Activated gamma-delta T cell (primary cell): ENCODE measurements around the gene ADGRA1.
"Not testable (repeated sequence)": the region's sequence is repeated elsewhere in the genome, so short reads cannot be mapped to it uniquely, and the experiment has no call there.

ENCODE experiments used
- DNase-seq: peaks from one replicate; lab custom pipeline; 2025; lab: John Stamatoyannopoulos, UW

ADGRA1 gene

GRCh38 chr10:133096616-133097269 is 9.0 kb downstream of the ADGRA1 start:
- no peak for DNase-seq

- DNase-seq = no peak
Observed at GRCh38 chr10:133097418-133097817, 9.7 kb downstream of the ADGRA1 start.

GRCh38 chr10:133097961-133098360 is 10.2 kb downstream of the ADGRA1 start:
- DNase-seq = no peak

GRCh38 chr10:133098426-133099124 is 10.9 kb downstream of the ADGRA1 start:
- no peak for DNase-seq

GRCh38 chr10:133099571-133099970 is 11.8 kb downstream of the ADGRA1 start:
- DNase-seq = no peak

- DNase-seq = no peak
Observed at GRCh38 chr10:133100186-133100585, 12.5 kb downstream of the ADGRA1 start.

- DNase-seq = no peak
Observed at GRCh38 chr10:133100706-133101415, 13.1 kb downstream of the ADGRA1 start.

GRCh38 chr10:133101416-133101810 is 13.7 kb downstream of the ADGRA1 start:
- no peak for DNase-seq

GRCh38 chr10:133102415-133103095 is 14.8 kb downstream of the ADGRA1 start:
- no peak for DNase-seq

GRCh38 chr10:133103311-133103910 is 15.7 kb downstream of the ADGRA1 start:
- no peak for DNase-seq

- no peak for DNase-seq
Observed at GRCh38 chr10:133104068-133104962, 16.6 kb downstream of the ADGRA1 start.

GRCh38 chr10:133104963-133105640 is 17.4 kb downstream of the ADGRA1 start:
- DNase-seq = no peak

GRCh38 chr10:133105686-133106390 is 18.1 kb downstream of the ADGRA1 start:
- DNase-seq = no peak

GRCh38 chr10:133106516-133106915 is 18.8 kb downstream of the ADGRA1 start:
- no peak for DNase-seq

GRCh38 chr10:133107442-133107841 is 19.7 kb downstream of the ADGRA1 start:
- no peak for DNase-seq

- no peak for DNase-seq
Observed at GRCh38 chr10:133109711-133110110, 22.0 kb downstream of the ADGRA1 start.

GRCh38 chr10:133110133-133110532 is 22.4 kb downstream of the ADGRA1 start:
- DNase-seq = no peak

- DNase-seq = no peak
Observed at GRCh38 chr10:133110609-133111275, 23.0 kb downstream of the ADGRA1 start.

GRCh38 chr10:133111640-133112039 is 23.9 kb downstream of the ADGRA1 start:
- DNase-seq = not testable (repeated sequence)
